Fibroblast of skin of left biceps (primary cell): Measurements from ENCODE around the gene MEX3D.

Source experiments
- DNase-seq, 2 experiments: peaks; one replicate each; pipeline ENCODE4 v3.0.0-alpha.2; 2013; ENCODE audit warnings: low read depth in 2 of 2

The MEX3D gene

GRCh38 chr19:1568320-1569019, at the start of gene MEX3D:
Gene MEX3D (minus strand): TSS chr19:1568325. CDS start chr19:1568058, 267 bp downstream.
- peak; percentile 42 to 44 for DNase-seq

- DNase-seq: no peak
These were observed 48.8 kb upstream of the MEX3D start for GRCh38 chr19:1616875-1617274.

GRCh38 chr19:1616396-1616795, 48.3 kb upstream of the MEX3D start:
- no peak for DNase-seq

- no peak for DNase-seq
These were observed 47.1 kb upstream of the MEX3D start for GRCh38 chr19:1615156-1615765.

GRCh38 chr19:1613808-1614570, 45.9 kb upstream of the MEX3D start:
- DNase-seq: no peak

- DNase-seq: no peak
These were observed 45.0 kb upstream of the MEX3D start for GRCh38 chr19:1613146-1613545.

GRCh38 chr19:1612114-1613086, 44.3 kb upstream of the MEX3D start:
- DNase-seq: no peak

GRCh38 chr19:1611353-1611752, 43.2 kb upstream of the MEX3D start:
- no peak for DNase-seq

GRCh38 chr19:1610579-1610978, 42.5 kb upstream of the MEX3D start:
- no peak for DNase-seq

- no peak for DNase-seq
These were observed 41.8 kb upstream of the MEX3D start for GRCh38 chr19:1609680-1610474.

- DNase-seq: no peak
These were observed 40.9 kb upstream of the MEX3D start for GRCh38 chr19:1609103-1609396.

- DNase-seq: no peak
These were observed 40.4 kb upstream of the MEX3D start for GRCh38 chr19:1608359-1609102.

- no peak for DNase-seq
These were observed 38.1 kb upstream of the MEX3D start for GRCh38 chr19:1606138-1606651.

GRCh38 chr19:1605236-1606137, 37.4 kb upstream of the MEX3D start, which contains the start of gene UQCR11:
Gene UQCR11 (minus strand): TSS chr19:1605462. CDS start chr19:1605409, 53 bp downstream.
- DNase-seq: peak; percentile 86 to 87

- no peak for DNase-seq
These were observed 34.1 kb upstream of the MEX3D start for GRCh38 chr19:1602091-1602707.

- no peak for DNase-seq
These were observed 33.5 kb upstream of the MEX3D start for GRCh38 chr19:1601613-1602064.

GRCh38 chr19:1599460-1599846, 31.3 kb upstream of the MEX3D start:
- no peak for DNase-seq

- no peak for DNase-seq
These were observed 30.8 kb upstream of the MEX3D start for GRCh38 chr19:1598777-1599459.
